Smooth muscle cell (in vitro differentiated cells): Measurements from ENCODE around the gene WWC1. TPM values are rescaled to one million over a fixed set of nuclear protein-coding genes. Genes with fewer than 3 reads are reported as not detected.

Experiments
- DNase-seq: peaks from one replicate; lab custom pipeline; 2025; ENCODE audit not compliant: unreplicated experiment; lab: John Stamatoyannopoulos, UW
- H2AFZ ChIP-seq: fragments of 200-600 bp; sonication (generic); 2 replicates; pipeline ENCODE4 v1.6.0; 2016; ENCODE audit warnings: antibody characterized with exemption, low read depth, mild to moderate bottlenecking
- H3F3A ChIP-seq: fragments of 200-600 bp; sonication (generic); 2 replicates; pipeline ENCODE4 v1.6.0; 2017; ENCODE audit warnings: antibody characterized with exemption, low read depth
- H3K27ac ChIP-seq: fragments of 200-600 bp; sonication (generic); 2 replicates; pipeline ENCODE4 v1.5.1; 2016; ENCODE audit warnings: low read depth, mild to moderate bottlenecking
- H3K27me3 ChIP-seq: fragments of 200-600 bp; sonication (generic); 2 replicates; pipeline ENCODE4 v1.6.1; 2016; ENCODE audit warnings: low read depth, mild to moderate bottlenecking
- H3K36me3 ChIP-seq: fragments of 200-600 bp; sonication (generic); 2 replicates; pipeline ENCODE4 v1.5.1; 2016; ENCODE audit warnings: low read depth
- H3K4me1 ChIP-seq: fragments of 200-600 bp; sonication (generic); 2 replicates; pipeline ENCODE4 v1.5.1; 2016; ENCODE audit warnings: low read depth
- H3K4me2 ChIP-seq: fragments of 200-600 bp; sonication (generic); 2 replicates; pipeline ENCODE4 v1.6.0; 2016; ENCODE audit warnings: mild to moderate bottlenecking
- H3K4me3 ChIP-seq: fragments of 200-600 bp; sonication (generic); 2 replicates; pipeline ENCODE4 v1.5.1; 2016; ENCODE audit warnings: mild to moderate bottlenecking
- H3K79me2 ChIP-seq: fragments of 200-600 bp; sonication (generic); 2 replicates; pipeline ENCODE4 v1.6.0; 2016; ENCODE audit warnings: low read depth, mild to moderate bottlenecking
- H3K9ac ChIP-seq: fragments of 200-600 bp; sonication (generic); 2 replicates; pipeline ENCODE4 v1.6.0; 2016; ENCODE audit warnings: low read depth
- H3K9me3 ChIP-seq: fragments of 200-600 bp; sonication (generic); replicated peaks from 2 replicates; pipeline ENCODE4 v1.5.1; 2016; ENCODE audit warnings: low read depth
- H4K20me1 ChIP-seq: fragments of 200-600 bp; sonication (generic); 2 replicates; pipeline ENCODE4 v1.6.0; 2016; ENCODE audit warnings: low read depth
- CTCF ChIP-seq: fragments of 200-600 bp; sonication (generic); IDR thresholded peaks from 2 replicates; pipeline ENCODE4 v1.5.1; 2017; ENCODE audit warnings: borderline replicate concordance, mild to moderate bottlenecking, antibody characterized with exemption; ENCODE audit not compliant: insufficient read depth, poor library complexity, severe bottlenecking
- WGBS: methylation state at CpG from one replicate; pipeline ENCODE4 v1.1.7; 2016; ENCODE audit warnings: low lambda C conversion rate; 5-methylcytosine and 5-hydroxymethylcytosine counted together
- polyA plus RNA-seq: library from polyadenylated mRNA; unstranded; fragments of >200 nt; fragmentation: Nextera tagmentation; extraction: Ambion mirVana; gene quantifications from 2 replicates; pipeline ENCODE4 v1.2.1, GENCODE V29; 2016
- total RNA-seq: library from RNA; depleted of rRNA; stranded (reverse); fragments of >200 nt; gene quantifications from 2 replicates; pipeline ENCODE4 v1.2.3, GENCODE V29; 2014

The WWC1 gene
- total and polyA plus RNA-seq, 2 experiments from 2014 or later = 3.7 to 7.5 TPM

- no peak for TF ChIP-seq CTCF
- WGBS = 96% methylated on average over 12 of the region's 12 CpGs
- H4K20me1 ChIP-seq = no peaks in the 10 kb centered on the region
- no peak for DNase-seq
- H3K9ac ChIP-seq = no peak overlapping the region
- H3K4me1 ChIP-seq = peaks cover 6% of the 10 kb centered on the region
- no peak overlapping the region for H2AFZ ChIP-seq
- H3K27me3 ChIP-seq = no peaks in the 10 kb centered on the region
- no peak overlapping the region for H3K27ac ChIP-seq
- no peaks in the 10 kb centered on the region for H3F3A ChIP-seq
- no peak overlapping the region for H3K4me3 ChIP-seq
- H3K4me2 ChIP-seq = no peak overlapping the region
- H3K9me3 ChIP-seq = no peaks in the 10 kb centered on the region
- H3K79me2 ChIP-seq = no peaks in the 10 kb centered on the region
- H3K36me3 ChIP-seq = no peaks in the 10 kb centered on the region
Measured at GRCh38 chr5:168353216-168353957, 61.9 kb downstream of the WWC1 start.

- no peaks in the 10 kb centered on the region for H4K20me1 ChIP-seq
- no peak for TF ChIP-seq CTCF
- peaks cover 6% of the 10 kb centered on the region for H3K4me1 ChIP-seq
- WGBS = 95% methylated on average over 2 of the region's 2 CpGs
- H3K36me3 ChIP-seq = no peaks in the 10 kb centered on the region
- H3K79me2 ChIP-seq = no peaks in the 10 kb centered on the region
- H3K9me3 ChIP-seq = no peaks in the 10 kb centered on the region
- no peak overlapping the region for H2AFZ ChIP-seq
- H3K4me2 ChIP-seq = no peak overlapping the region
- no peak for DNase-seq
- H3F3A ChIP-seq = no peaks in the 10 kb centered on the region
- H3K27ac ChIP-seq = no peak overlapping the region
- H3K9ac ChIP-seq = no peak overlapping the region
- no peak overlapping the region for H3K4me3 ChIP-seq
- no peaks in the 10 kb centered on the region for H3K27me3 ChIP-seq
Measured at GRCh38 chr5:168354397-168354796, 63.0 kb downstream of the WWC1 start.

GRCh38 chr5:168356171-168356570 lies 64.7 kb downstream of the WWC1 start:
- Histone ChIP-seq H3K4me1 (peaks cover 6% of the 10 kb centered on the region), H3K9ac (no peak overlapping the region), H3K79me2 (peaks cover 4% of the 10 kb centered on the region), H3K9me3 (no peaks in the 10 kb centered on the region), H3K27ac (no peak overlapping the region), H4K20me1 (no peaks in the 10 kb centered on the region), H3F3A (no peaks in the 10 kb centered on the region), H2AFZ (no peak overlapping the region), H3K4me2 (no peak overlapping the region), H3K27me3 (no peaks in the 10 kb centered on the region), H3K4me3 (no peak overlapping the region), H3K36me3 (no peaks in the 10 kb centered on the region)
- no peak for DNase-seq
- no peak for TF ChIP-seq CTCF
- 97% methylated on average over 13 of the region's 13 CpGs for WGBS

GRCh38 chr5:168356592-168356991 lies 65.1 kb downstream of the WWC1 start:
- H3K9me3 ChIP-seq = no peaks in the 10 kb centered on the region

More at GRCh38 chr5:168356592-168356991, 65.1 kb downstream of the WWC1 start:
- Histone ChIP-seq H3K27ac (no peak overlapping the region), H3F3A (no peaks in the 10 kb centered on the region), H3K4me3 (no peak overlapping the region), H3K36me3 (no peaks in the 10 kb centered on the region), H3K79me2 (peaks cover 4% of the 10 kb centered on the region), H2AFZ (no peak overlapping the region), H4K20me1 (no peaks in the 10 kb centered on the region), H3K27me3 (no peaks in the 10 kb centered on the region), H3K4me2 (no peak overlapping the region), H3K4me1 (peaks cover 6% of the 10 kb centered on the region), H3K9ac (no peak overlapping the region)
- TF ChIP-seq CTCF = no peak
- 100% methylated on average over 4 of the region's 4 CpGs for WGBS
- no peak for DNase-seq
